Measurements from ENCODE around the gene MRTFA.

MRTFA gene

DNA sequence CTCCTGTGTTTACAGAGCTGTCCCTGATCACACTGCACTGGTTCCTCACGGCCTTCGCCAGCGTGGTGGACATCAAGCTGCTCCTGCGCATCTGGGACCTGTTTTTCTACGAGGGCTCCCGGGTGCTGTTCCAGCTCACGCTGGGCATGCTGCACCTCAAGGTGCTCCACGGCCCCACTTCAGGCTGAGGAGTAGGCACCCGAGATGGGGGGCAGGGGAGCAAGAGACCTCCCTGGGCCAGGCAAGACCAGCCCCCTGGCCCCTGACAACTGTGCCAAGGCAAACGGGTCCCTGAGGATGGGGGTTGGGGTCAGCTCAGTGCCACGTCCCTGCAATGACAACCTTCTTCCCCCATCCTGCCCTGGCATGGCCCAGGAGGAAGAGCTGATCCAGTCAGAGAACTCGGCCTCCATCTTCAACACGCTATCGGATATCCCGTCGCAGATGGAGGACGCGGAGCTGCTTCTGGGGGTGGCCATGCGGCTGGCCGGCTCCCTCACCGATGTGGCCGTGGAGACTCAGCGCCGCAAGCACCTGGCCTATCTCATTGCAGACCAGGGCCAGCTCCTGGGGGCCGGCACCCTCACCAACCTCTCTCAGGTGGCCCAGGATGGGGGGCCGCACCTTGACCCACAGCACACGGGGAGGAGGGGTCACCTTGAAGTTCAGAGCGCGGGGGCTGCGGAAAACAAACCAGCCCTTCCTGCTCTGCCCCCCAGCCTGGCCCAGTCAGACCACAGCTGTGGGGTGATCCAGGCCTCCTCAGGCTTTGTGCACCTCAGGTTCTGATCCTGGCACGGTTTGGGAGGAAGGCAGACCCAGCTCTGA is 230.2 kb downstream of the MRTFA start:
- no peak overlapping the region for H3K4me3 ChIP-seq (replicated peaks; ENCODE audit: low read depth, low read length)
- peaks cover 62% of the 10 kb centered on the region for H3K36me3 ChIP-seq (ENCODE audit: control insufficient read depth, insufficient read depth, low read length)
- TF ChIP-seq, protein P1, sequence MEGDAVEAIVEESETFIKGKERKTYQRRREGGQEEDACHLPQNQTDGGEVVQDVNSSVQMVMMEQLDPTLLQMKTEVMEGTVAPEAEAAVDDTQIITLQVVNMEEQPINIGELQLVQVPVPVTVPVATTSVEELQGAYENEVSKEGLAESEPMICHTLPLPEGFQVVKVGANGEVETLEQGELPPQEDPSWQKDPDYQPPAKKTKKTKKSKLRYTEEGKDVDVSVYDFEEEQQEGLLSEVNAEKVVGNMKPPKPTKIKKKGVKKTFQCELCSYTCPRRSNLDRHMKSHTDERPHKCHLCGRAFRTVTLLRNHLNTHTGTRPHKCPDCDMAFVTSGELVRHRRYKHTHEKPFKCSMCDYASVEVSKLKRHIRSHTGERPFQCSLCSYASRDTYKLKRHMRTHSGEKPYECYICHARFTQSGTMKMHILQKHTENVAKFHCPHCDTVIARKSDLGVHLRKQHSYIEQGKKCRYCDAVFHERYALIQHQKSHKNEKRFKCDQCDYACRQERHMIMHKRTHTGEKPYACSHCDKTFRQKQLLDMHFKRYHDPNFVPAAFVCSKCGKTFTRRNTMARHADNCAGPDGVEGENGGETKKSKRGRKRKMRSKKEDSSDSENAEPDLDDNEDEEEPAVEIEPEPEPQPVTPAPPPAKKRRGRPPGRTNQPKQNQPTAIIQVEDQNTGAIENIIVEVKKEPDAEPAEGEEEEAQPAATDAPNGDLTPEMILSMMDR (IDR thresholded peaks at IDR 0.05; ENCODE audit: insufficient read depth, low read length, poor library complexity, severe bottlenecking) = no peak
- DNase-seq (ENCODE audit: extremely low read depth, insufficient read length) = no peak
- H3K27me3 ChIP-seq (replicated peaks; ENCODE audit: control insufficient read depth, insufficient read depth, low read length) = no peaks in the 10 kb centered on the region

DNA sequence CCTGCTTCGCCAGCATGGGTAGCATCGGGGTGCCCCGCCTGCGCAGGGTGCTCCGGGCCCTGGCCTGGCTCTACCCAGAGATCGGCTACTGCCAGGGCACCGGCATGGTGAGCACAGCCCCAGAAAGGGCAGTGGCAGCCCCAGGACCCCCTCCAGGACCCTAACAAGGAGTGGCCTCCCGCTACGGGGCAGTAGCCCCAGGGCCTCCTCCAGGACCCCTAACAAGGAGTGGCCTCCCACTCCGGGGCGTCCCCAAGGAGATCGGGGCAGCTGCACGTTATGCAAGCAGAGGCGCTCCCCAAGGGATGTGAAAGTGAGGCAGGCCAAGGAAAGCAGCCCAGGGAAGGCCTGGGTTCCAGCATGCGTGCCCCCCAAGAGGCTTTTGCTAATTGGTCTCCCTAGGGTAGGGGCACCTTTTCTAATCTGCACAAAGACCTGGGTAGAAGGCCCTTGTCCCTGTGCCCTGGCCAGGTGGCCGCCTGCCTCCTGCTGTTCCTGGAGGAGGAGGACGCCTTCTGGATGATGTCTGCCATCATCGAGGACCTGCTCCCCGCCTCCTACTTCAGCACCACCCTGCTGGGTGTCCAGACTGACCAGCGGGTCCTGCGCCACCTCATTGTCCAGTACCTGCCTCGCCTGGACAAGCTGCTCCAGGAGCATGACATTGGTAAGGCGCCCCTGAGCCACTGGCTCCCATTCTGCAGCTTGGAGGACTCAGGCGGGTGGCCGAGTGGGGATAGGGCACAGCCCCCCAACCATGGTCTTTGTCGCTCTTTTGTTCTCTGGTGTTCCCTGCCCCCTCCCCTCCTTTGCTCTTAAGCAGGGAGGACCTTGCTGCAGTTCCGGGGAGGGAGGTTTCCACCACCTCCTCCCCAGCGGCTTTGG is 231.1 kb downstream of the MRTFA start:
- TF ChIP-seq, protein P1 (IDR thresholded peaks at IDR 0.05; ENCODE audit: insufficient read depth, low read length, poor library complexity, severe bottlenecking) = no peak
- Histone ChIP-seq H3K36me3 (ENCODE audit: control insufficient read depth, insufficient read depth, low read length) (peaks cover 54% of the 10 kb centered on the region), H3K27me3 (replicated peaks; ENCODE audit: control insufficient read depth, insufficient read depth, low read length) (no peaks in the 10 kb centered on the region), H3K4me3 (replicated peaks; ENCODE audit: low read depth, low read length) (no peak overlapping the region)
- no peak for DNase-seq (ENCODE audit: extremely low read depth, insufficient read length)

DNA sequence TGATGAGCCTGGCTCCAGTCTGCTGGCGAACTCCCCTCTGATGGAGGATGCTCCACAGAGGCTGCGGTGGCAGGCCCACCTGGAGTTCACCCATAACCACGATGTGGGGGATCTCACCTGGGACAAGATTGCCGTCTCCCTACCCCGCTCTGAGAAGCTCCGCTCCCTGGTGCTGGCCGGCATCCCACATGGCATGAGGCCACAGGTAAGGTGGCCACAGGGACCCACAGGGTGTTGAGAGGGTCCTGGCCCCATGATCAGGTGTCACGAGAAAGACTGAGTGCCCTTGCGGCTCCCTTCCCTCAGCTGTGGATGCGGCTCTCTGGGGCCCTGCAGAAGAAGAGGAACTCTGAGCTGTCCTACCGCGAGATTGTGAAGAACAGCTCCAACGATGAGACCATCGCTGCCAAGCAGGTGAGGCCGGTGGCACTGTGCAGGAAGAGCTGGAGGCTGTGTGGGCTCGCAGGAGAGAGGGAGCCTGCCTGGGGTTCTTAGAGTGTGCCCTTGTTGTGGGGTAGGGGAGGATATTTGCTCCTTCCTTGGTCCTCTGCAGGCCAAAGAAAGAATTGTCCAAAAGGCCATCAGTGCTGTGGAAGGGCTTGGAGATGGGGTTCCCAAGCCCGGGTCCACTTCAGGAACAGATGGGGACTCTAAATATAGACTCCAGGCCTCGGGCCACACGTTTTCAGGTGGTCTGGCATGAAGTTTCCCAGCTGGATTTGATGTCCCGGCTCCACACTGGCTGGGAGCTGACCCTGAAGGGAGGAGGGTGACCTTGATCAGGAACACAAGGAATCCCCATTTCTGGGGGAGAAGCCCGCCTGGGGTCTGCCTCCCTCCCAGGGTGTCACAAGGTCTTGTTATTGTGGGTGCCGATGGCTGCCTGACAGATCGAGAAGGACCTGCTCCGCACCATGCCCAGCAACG is 232.0 kb downstream of the MRTFA start:
- Histone ChIP-seq H3K27me3 (replicated peaks; ENCODE audit: control insufficient read depth, insufficient read depth, low read length) (no peaks in the 10 kb centered on the region), H3K36me3 (ENCODE audit: control insufficient read depth, insufficient read depth, low read length) (peaks cover 45% of the 10 kb centered on the region), H3K4me3 (replicated peaks; ENCODE audit: low read depth, low read length) (no peak overlapping the region)
- DNase-seq (ENCODE audit: extremely low read depth, insufficient read length) = no peak
- TF ChIP-seq, protein P1 (IDR thresholded peaks at IDR 0.05; ENCODE audit: insufficient read depth, low read length, poor library complexity, severe bottlenecking) = no peak

DNA sequence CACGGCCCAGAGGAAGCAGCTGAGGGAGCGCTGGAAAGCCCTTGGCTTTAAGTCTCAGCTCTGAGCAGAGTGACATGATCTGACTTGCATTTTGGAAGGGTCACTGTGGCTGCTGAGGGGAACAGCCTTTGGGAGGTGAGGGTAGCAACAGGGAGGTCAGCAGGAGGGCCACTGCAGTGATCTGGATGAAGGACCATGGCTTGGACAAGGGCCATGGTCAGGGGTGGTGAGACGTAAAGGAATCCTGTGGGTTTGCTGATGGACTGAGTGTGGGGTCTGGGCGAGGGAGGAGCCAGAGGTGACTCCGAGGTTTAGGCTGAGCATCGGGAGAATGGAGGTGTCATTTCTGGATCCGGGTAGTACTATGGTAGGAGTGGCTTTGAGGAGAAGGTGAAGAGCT is 232.9 kb downstream of the MRTFA start:
- H3K4me3 ChIP-seq (replicated peaks; ENCODE audit: low read depth, low read length) = no peak overlapping the region
- no peak for DNase-seq (ENCODE audit: extremely low read depth, insufficient read length)
- peaks cover 40% of the 10 kb centered on the region for H3K36me3 ChIP-seq (ENCODE audit: control insufficient read depth, insufficient read depth, low read length)
- TF ChIP-seq, protein P1 (IDR thresholded peaks at IDR 0.05; ENCODE audit: insufficient read depth, low read length, poor library complexity, severe bottlenecking) = no peak
- no peaks in the 10 kb centered on the region for H3K27me3 ChIP-seq (replicated peaks; ENCODE audit: control insufficient read depth, insufficient read depth, low read length)

DNA sequence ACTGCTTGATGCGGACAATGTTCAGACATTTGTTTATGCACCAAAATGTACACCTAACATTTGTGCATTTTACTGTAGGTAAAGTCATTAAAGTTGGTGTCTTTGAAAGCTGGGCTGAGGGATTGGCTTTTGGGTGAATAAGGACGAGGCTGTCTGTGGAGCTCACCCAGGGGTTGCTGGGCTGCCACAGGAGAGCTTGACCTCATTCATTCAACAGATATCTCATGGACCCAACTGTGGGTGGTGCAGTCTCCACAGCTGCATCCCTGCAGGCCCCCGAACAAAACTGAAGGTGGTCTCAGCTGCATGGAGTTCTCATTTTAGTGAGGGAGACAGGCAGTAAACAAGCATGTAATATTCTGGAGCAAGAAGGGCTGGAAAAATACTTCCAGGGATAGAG is 233.4 kb downstream of the MRTFA start:
- peaks cover 37% of the 10 kb centered on the region for H3K36me3 ChIP-seq (ENCODE audit: control insufficient read depth, insufficient read depth, low read length)
- no peak overlapping the region for H3K4me3 ChIP-seq (replicated peaks; ENCODE audit: low read depth, low read length)
- H3K27me3 ChIP-seq (replicated peaks; ENCODE audit: control insufficient read depth, insufficient read depth, low read length) = no peaks in the 10 kb centered on the region
- TF ChIP-seq, protein P1 (IDR thresholded peaks at IDR 0.05; ENCODE audit: insufficient read depth, low read length, poor library complexity, severe bottlenecking) = no peak
- DNase-seq (ENCODE audit: extremely low read depth, insufficient read length) = no peak

All from GM06990 (cell line).